ENCODE measurements around the gene GNAZ.

Gene GNAZ

GRCh38 chr22:23079240-23079768 lies 9.0 kb downstream of the GNAZ start:
- no peak for DNase-seq

DNA sequence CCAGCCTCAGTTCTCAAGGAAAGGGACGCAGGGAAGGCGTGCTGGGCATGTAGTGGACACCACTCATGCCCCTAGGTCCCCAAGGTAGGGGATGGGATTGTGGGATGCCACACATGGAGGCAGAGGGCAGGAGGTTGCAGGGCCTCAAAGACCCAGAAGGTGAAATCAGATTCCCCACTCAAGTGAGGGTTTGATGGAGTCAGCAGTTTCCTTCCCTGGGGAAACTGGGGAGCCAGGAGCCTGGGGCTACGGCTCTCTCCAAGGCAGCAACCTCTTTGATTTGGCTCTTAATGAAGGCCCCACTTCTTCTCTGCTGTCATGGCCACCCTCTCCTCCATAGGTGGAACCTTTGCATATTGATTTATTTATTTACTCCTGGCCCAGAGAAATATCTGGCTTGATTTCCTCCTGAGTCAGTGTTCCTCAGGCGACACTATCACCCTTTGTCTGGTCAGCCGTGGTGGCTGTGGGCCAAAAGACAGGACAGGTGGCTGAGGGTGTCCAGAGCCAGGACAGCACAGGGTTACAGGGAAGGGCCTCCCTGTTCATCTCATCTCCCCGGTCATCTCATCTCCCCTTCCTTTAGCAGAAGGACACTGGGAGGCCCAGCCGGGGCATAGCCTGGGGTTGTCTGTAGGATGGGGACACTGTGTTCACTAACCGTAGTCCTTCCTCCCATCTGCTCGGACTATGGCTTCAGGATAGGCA lies 9.6 kb downstream of the GNAZ start:
- no peak for DNase-seq

GRCh38 chr22:23080613-23081290 lies 10.4 kb downstream of the GNAZ start:
- no peak for DNase-seq

GRCh38 chr22:23082534-23083314 lies 12.4 kb downstream of the GNAZ start:
- DNase-seq, result no peak

DNA sequence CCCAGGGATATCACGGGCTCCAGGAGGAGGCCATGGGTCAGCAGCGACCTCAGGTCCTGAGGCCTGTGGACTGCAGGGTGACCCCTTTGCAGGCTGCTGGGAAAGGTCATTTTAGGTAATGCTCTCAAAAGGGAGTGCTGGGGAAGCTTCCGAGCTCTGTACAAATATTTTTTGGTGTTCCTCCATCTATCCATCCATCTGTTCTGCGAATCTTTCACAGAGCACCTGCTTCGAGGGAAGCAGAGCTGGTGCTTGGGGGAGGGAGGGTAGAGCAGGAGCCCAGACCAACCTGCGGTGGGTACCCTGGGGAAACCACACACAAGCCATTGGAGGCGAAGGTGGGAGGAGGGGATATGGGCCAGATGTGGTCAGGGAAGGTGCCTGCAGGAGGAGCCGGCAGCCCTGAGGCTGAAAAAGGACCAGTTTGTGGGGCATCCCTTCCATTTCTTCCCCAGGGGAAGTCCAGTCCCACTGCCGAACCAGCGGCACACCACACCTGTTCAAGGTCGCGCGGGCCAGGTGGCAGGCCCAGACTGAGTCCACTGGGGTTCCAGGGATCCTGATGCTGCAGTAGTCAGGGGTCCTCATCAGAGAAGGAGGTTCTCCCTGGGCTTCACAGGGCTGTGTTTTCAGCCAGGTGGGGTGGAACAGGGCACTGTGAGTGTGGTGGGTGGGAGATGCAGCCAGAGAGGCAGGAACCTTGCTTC lies 13.1 kb downstream of the GNAZ start:
- DNase-seq, result no peak

DNA sequence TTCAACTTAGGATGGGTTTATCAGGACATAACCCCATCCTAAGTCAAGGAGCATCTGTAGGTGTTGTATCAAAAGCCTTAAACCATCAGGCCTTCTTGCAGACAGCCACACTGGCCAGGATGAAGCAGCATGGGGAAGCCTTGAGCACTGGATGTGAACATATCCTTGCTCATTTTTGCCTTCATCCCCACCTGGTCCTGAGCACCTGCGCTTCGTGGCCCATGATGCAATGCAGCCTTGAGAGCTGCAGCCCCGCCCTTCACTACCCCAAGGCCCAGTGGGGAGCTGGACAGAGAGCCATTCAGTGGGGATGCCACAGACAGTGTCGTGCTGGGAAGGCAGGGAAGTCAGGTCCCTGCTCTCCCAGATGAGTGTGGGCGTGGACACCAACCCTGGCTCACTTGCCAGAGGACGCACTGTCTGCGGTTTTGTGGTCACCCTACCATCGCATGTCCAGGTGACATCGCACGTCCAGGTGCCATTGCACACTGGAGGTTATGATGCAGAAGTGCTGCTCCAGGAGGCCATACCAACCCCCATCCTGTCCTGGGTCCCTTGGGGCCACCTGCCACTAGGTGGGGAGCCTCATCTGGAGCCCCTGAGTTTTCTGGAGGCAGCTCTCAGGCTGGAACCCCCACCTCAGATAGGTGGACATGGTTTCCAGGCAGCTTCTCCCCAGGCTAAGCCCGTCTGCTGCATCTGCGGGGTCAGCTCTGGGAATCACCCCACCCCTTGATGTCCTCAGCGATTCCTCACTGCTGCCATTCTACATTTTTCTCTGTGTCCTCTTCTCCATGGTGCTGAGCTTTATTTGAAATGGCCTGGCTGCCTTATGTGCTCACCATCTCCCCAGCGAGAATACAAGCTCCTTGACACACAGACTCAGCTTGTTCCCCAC lies 14.4 kb downstream of the GNAZ start:
- DNase-seq, result no peak

GRCh38 chr22:23085351-23085671 lies 15.0 kb downstream of the GNAZ start:
- DNase-seq, result no peak

DNA sequence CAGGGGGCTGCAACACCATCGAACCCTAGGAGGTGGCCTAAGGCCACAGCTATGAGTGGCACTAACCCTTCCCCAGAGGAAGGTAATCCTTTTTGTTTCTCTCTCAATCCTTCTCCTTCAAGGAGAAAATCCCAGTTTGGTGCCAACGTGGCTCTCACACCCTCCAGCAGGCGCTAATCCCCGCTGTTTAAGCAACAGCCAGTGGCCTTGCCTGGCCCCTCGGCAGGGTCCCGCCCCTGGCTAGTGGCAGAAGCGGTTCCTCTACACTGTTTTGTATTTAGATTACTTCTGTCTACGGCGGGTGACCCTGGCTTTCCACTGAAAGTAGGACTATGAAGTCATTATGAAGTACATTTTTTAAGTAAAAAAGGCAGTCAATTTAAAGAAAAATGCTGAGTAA lies 15.5 kb downstream of the GNAZ start:
- no peak for DNase-seq

DNA sequence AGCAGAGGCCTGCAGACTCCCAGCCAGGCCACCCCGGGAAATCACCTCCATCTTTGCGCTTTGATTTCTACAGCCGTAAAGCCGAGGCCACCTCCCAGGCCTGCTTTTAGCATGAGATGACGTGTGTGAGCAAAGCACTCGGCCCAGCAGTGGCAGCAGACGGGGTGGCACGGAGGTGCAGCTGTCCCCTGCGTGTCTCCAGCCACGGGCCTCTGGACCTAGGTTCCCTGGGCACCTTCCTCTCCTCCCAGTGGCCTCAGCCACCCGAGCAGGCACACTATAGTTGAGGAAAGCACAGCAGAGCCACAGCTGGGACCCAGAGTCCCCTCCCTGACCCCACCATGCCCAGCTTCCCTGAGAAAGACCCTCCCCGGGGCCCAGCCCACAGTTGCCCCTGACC lies 15.9 kb downstream of the GNAZ start:
- no peak for DNase-seq

DNA sequence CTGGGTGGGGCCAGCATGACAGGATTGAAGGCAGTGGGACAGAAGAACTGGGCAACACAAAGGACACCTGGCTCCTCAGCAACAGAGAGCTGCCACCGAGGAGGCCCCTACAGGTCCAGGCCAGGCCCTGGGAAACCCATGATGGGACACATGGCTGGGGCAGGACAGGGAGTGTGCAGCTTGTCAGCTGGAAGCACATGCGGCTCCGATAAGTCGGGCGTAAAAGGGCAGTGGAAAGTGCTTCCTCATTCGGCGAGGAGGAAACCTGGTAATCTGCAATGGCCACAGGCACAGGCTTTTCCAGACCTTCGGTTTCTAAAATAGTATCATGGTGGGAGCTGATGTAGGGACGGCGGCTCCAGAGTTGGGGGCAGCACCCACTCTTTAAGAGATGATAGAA lies 16.5 kb downstream of the GNAZ start:
- peak; percentile 17 to 41 for DNase-seq

DNA sequence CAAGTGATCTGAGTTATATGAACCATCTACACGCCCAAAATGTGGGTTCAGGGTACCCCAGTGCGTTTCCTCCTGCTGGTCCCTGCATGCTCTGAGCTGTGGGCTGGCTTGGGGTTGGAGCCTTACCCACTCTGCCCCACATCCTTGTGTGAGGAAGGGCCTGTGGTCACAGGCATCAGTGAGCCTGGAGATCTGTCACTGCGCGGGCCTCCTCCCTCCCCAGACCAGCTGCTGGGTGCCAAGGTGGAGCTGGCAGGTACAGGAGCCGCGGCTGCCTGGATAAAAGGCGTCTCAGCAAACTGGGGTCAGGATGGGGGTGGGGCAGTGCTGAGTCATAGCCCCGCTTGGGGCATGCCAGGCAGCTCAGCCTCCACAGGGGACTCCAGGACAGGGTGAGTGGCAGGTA lies 17.9 kb downstream of the GNAZ start:
- DNase-seq, result no peak

GRCh38 chr22:23089010-23089409 lies 18.7 kb downstream of the GNAZ start:
- DNase-seq, result no peak

- no peak for DNase-seq
Observed at GRCh38 chr22:23089633-23090456, 19.5 kb downstream of the GNAZ start.

DNA sequence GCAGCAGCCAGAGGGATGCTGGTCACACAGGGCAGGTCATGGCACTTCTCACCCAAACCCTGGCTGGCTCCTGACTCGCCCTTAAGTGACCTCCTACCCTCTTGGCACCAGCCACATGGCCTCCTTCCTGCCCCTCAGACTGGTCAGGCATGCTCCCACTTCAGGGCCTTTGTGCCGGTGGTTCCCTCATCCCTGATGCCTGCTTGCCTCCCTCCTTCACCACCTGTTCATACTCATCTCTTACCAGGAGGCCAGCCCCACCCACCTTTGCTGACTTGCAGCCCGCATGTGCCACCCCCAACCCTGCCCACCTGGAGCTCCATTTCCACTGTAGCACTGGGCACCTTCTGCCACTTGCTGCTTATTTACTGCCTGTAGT lies 20.1 kb downstream of the GNAZ start:
- DNase-seq, result no peak

- no peak for DNase-seq
Observed at GRCh38 chr22:23091760-23092159, 21.4 kb downstream of the GNAZ start.

- no peak for DNase-seq
Observed at GRCh38 chr22:23092217-23092955, 22.1 kb downstream of the GNAZ start.

- no peak for DNase-seq
Observed at GRCh38 chr22:23093051-23093788, 22.9 kb downstream of the GNAZ start.

- DNase-seq, result no peak
Observed at GRCh38 chr22:23094260-23094659, 23.9 kb downstream of the GNAZ start.
